Activated naive CD4-positive, alpha-beta T cell treated with anti-CD3 and anti-CD28 coated beads, Interleukin-2, amount 10 ng/mL, durations not matched to agents 7 days and 5 days (primary cell): ENCODE measurements around the gene BICDL2.

Source experiments
- CTCF ChIA-PET: fragments of 350-600 bp; sonication (Branson Sonifier 250); formaldehyde crosslinking; loops from one replicate; lab custom pipeline; 2021; ENCODE audit warnings: antibody characterized with exemption; lab: Charles Lee
- DNase-seq: peaks from one replicate; pipeline ENCODE4 v3.0.0-alpha.2; 2020
- H3K27ac Mint-ChIP-seq: one replicate; pipeline ENCODE4 v1.8.0; 2021; ENCODE audit warnings: mild to moderate bottlenecking, moderate library complexity, mixed read lengths
- H3K27me3 Mint-ChIP-seq: one replicate; pipeline ENCODE4 v1.8.0; 2021; ENCODE audit warnings: mild to moderate bottlenecking, mixed read lengths
- H3K36me3 Mint-ChIP-seq: one replicate; pipeline ENCODE4 v1.8.0; 2021; ENCODE audit warnings: mixed read lengths
- H3K4me1 Mint-ChIP-seq: one replicate; pipeline ENCODE4 v1.8.0; 2021; ENCODE audit warnings: mixed read lengths
- H3K4me3 Mint-ChIP-seq: one replicate; pipeline ENCODE4 v1.8.0; 2021; ENCODE audit warnings: mild to moderate bottlenecking, moderate library complexity, mixed read lengths
- H3K9me3 Mint-ChIP-seq: one replicate; pipeline ENCODE4 v1.8.0; 2021; ENCODE audit warnings: mixed read lengths

Gene BICDL2

GRCh38 chr16:3000540-3000939, 36.2 kb downstream of the BICDL2 start:
- H3K4me3 Mint-ChIP-seq, result no peak overlapping the region
- peaks cover 6% of the 10 kb centered on the region for H3K4me1 Mint-ChIP-seq
- no peak overlapping the region for H3K27ac Mint-ChIP-seq
- DNase-seq, result no peak
- H3K9me3 Mint-ChIP-seq, result no peaks in the 10 kb centered on the region
- CTCF ChIA-PET, result interaction anchor here (0.6 to 17.3 kb wide), 2 partner anchors 26 to 36 kb away, joined by 3 to 300 read pairs; partner anchors contain the start of genes CLDN6, HCFC1R1, THOC6 and TNFRSF12A
- peaks cover 69% of the 10 kb centered on the region for H3K27me3 Mint-ChIP-seq
- H3K36me3 Mint-ChIP-seq, result no peaks in the 10 kb centered on the region

GRCh38 chr16:2999929-3000328, 36.8 kb downstream of the BICDL2 start:
- Mint-ChIP-seq H3K27me3 (peaks cover 66% of the 10 kb centered on the region), H3K27ac (no peak overlapping the region), H3K4me1 (peaks cover 5% of the 10 kb centered on the region), H3K4me3 (no peak overlapping the region), H3K36me3 (no peaks in the 10 kb centered on the region), H3K9me3 (no peaks in the 10 kb centered on the region)
- no peak for DNase-seq
- CTCF ChIA-PET, result interaction anchor here (17.3 kb wide), 1 partner anchor 27 kb away, joined by 300 read pairs; the partner anchor contains the start of genes CLDN6, HCFC1R1, THOC6 and TNFRSF12A

- Mint-ChIP-seq H3K4me3 (no peak overlapping the region), H3K27me3 (peaks cover 72% of the 10 kb centered on the region), H3K27ac (no peak overlapping the region), H3K36me3 (no peaks in the 10 kb centered on the region), H3K9me3 (no peaks in the 10 kb centered on the region), H3K4me1 (no peaks in the 10 kb centered on the region)
- DNase-seq, result no peak
- CTCF ChIA-PET, result interaction anchor here (17.3 kb wide), 1 partner anchor 31 kb away, joined by 300 read pairs; the partner anchor contains the start of genes CLDN6, HCFC1R1, THOC6 and TNFRSF12A
These were observed 40.4 kb downstream of the BICDL2 start for GRCh38 chr16:2996298-2996697.

- Mint-ChIP-seq H3K27ac (no peak overlapping the region), H3K4me1 (no peaks in the 10 kb centered on the region), H3K36me3 (no peaks in the 10 kb centered on the region)
These were observed 44.2 kb downstream of the BICDL2 start for GRCh38 chr16:2992383-2993081.

GRCh38 chr16:2991566-2992261, 45.0 kb downstream of the BICDL2 start:
- H3K4me1 Mint-ChIP-seq, result no peaks in the 10 kb centered on the region
- CTCF ChIA-PET, result interaction anchor here (1.2 kb wide), 1 partner anchor 36 kb away, joined by 3 read pairs; no protein-coding TSS in a partner anchor
- H3K36me3 Mint-ChIP-seq, result no peaks in the 10 kb centered on the region

More at GRCh38 chr16:2992383-2993081, 44.2 kb downstream of the BICDL2 start:
- H3K27me3 Mint-ChIP-seq, result peaks cover 73% of the 10 kb centered on the region
- H3K9me3 Mint-ChIP-seq, result no peaks in the 10 kb centered on the region
- no peak overlapping the region for H3K4me3 Mint-ChIP-seq
- CTCF ChIA-PET, result interaction anchor here (1.2 kb wide), 1 partner anchor 35 kb away, joined by 3 read pairs; no protein-coding TSS in a partner anchor
- no peak for DNase-seq

GRCh38 chr16:2990891-2991290, 45.9 kb downstream of the BICDL2 start:
- Mint-ChIP-seq H3K4me1 (no peaks in the 10 kb centered on the region), H3K4me3 (no peak overlapping the region), H3K36me3 (no peaks in the 10 kb centered on the region), H3K27me3 (peaks cover 69% of the 10 kb centered on the region), H3K27ac (no peak overlapping the region), H3K9me3 (no peaks in the 10 kb centered on the region)
- CTCF ChIA-PET, result no interaction called here
- DNase-seq, result no peak

More at GRCh38 chr16:2991566-2992261, 45.0 kb downstream of the BICDL2 start:
- Mint-ChIP-seq H3K4me3 (no peak overlapping the region), H3K27me3 (peaks cover 69% of the 10 kb centered on the region), H3K9me3 (no peaks in the 10 kb centered on the region), H3K27ac (no peak overlapping the region)
- DNase-seq, result no peak

- DNase-seq, result no peak
- Mint-ChIP-seq H3K4me1 (peaks cover 5% of the 10 kb centered on the region), H3K36me3 (no peaks in the 10 kb centered on the region), H3K4me3 (no peak overlapping the region), H3K9me3 (no peaks in the 10 kb centered on the region), H3K27ac (no peak overlapping the region), H3K27me3 (peaks cover 76% of the 10 kb centered on the region)
- CTCF ChIA-PET, result interaction anchor here (1.1 kb wide), 1 partner anchor 18 kb away, joined by 3 read pairs; no protein-coding TSS in a partner anchor
These were observed 48.1 kb downstream of the BICDL2 start for GRCh38 chr16:2988590-2989099.

GRCh38 chr16:2987833-2988232, 48.9 kb downstream of the BICDL2 start:
- CTCF ChIA-PET, result interaction anchor here (1.0 to 1.1 kb wide), 2 partner anchors 19 to 40 kb away, joined by 3 read pairs; no protein-coding TSS in a partner anchor
- Mint-ChIP-seq H3K36me3 (no peaks in the 10 kb centered on the region), H3K27ac (no peak overlapping the region), H3K4me1 (peaks cover 10% of the 10 kb centered on the region), H3K27me3 (peaks cover 78% of the 10 kb centered on the region), H3K4me3 (no peak overlapping the region), H3K9me3 (no peaks in the 10 kb centered on the region)
- no peak for DNase-seq

- CTCF ChIA-PET, result interaction anchor here (1.0 kb wide), 1 partner anchor 41 kb away, joined by 3 read pairs; no protein-coding TSS in a partner anchor
- Mint-ChIP-seq H3K27me3 (peaks cover 80% of the 10 kb centered on the region), H3K4me1 (peaks cover 12% of the 10 kb centered on the region), H3K27ac (no peak overlapping the region), H3K36me3 (no peaks in the 10 kb centered on the region), H3K9me3 (no peaks in the 10 kb centered on the region), H3K4me3 (no peak overlapping the region)
- no peak for DNase-seq
These were observed 49.5 kb downstream of the BICDL2 start for GRCh38 chr16:2987286-2987685.

- CTCF ChIA-PET, result interaction anchor here (1.0 kb wide), 1 partner anchor 41 kb away, joined by 3 read pairs; no protein-coding TSS in a partner anchor
- H3K36me3 Mint-ChIP-seq, result no peaks in the 10 kb centered on the region
- peaks cover 15% of the 10 kb centered on the region for H3K4me1 Mint-ChIP-seq
- no peak overlapping the region for H3K4me3 Mint-ChIP-seq
- no peaks in the 10 kb centered on the region for H3K9me3 Mint-ChIP-seq
- DNase-seq, result no peak
- H3K27ac Mint-ChIP-seq, result no peak overlapping the region
- peaks cover 76% of the 10 kb centered on the region for H3K27me3 Mint-ChIP-seq
These were observed 50.0 kb downstream of the BICDL2 start for GRCh38 chr16:2986623-2987188.

- no peak for DNase-seq
- Mint-ChIP-seq H3K36me3 (no peaks in the 10 kb centered on the region), H3K9me3 (no peaks in the 10 kb centered on the region), H3K27me3 (peaks cover 69% of the 10 kb centered on the region), H3K27ac (no peak overlapping the region), H3K4me3 (no peak overlapping the region), H3K4me1 (peaks cover 23% of the 10 kb centered on the region)
- CTCF ChIA-PET, result interaction anchor here (1.4 to 1.6 kb wide), 2 partner anchors 8 to 22 kb away, joined by 3 to 4 read pairs; partner anchors contain the start of gene KREMEN2
These were observed 50.8 kb downstream of the BICDL2 start for GRCh38 chr16:2985893-2986355.

GRCh38 chr16:2985462-2985861, 51.3 kb downstream of the BICDL2 start:
- peaks cover 26% of the 10 kb centered on the region for H3K4me1 Mint-ChIP-seq
- H3K27me3 Mint-ChIP-seq, result peaks cover 65% of the 10 kb centered on the region

GRCh38 chr16:2983706-2984136, 53.0 kb downstream of the BICDL2 start:
- peak; percentile 79 for DNase-seq
- peaks cover 48% of the 10 kb centered on the region for H3K27me3 Mint-ChIP-seq
- no peak overlapping the region for H3K27ac Mint-ChIP-seq
- H3K4me3 Mint-ChIP-seq, result peak overlapping the region; percentile 38
- H3K9me3 Mint-ChIP-seq, result no peaks in the 10 kb centered on the region
- peaks cover 30% of the 10 kb centered on the region for H3K4me1 Mint-ChIP-seq
- CTCF ChIA-PET, result interaction anchor here (0.6 to 1.2 kb wide), 4 partner anchors 19 to 57 kb away, joined by 3 read pairs; no protein-coding TSS in a partner anchor
- no peaks in the 10 kb centered on the region for H3K36me3 Mint-ChIP-seq

More at GRCh38 chr16:2985462-2985861, 51.3 kb downstream of the BICDL2 start:
- CTCF ChIA-PET, result interaction anchor here (1.4 to 1.6 kb wide), 2 partner anchors 8 to 22 kb away, joined by 3 to 4 read pairs; partner anchors contain the start of gene KREMEN2
- Mint-ChIP-seq H3K9me3 (no peaks in the 10 kb centered on the region), H3K36me3 (no peaks in the 10 kb centered on the region), H3K4me3 (no peak overlapping the region), H3K27ac (no peak overlapping the region)
- no peak for DNase-seq
